ENCODE data around the gene MRGPRF.

- TF ChIP-seq CTCF (IDR thresholded peaks at IDR 0.05) (no peak), POLR2A (IDR thresholded peaks at IDR 0.05) (no peak), EP300 (IDR thresholded peaks at IDR 0.05) (no peak)
These were observed 6.2 kb downstream of the MRGPRF start for GRCh38 chr11:69006816-69007215.
